ENCODE measurements around the gene TMEM203. TPM values are rescaled to one million over a fixed set of nuclear protein-coding genes. Genes with fewer than 3 reads are reported as not detected.
A peak's percentile ranks its signal among the peaks of the same experiment; 100 is the strongest.

Gene TMEM203
- total RNA-seq, 5 donors from 2014 or later (not counting 1 experiment from before 2014, with no cell fraction given) = 23.7 to 44.7 (median 42.1) TPM

- Mint-ChIP-seq H3K4me3 (no peak overlapping the region), H3K9me3 (no peaks in the 10 kb centered on the region), H3K36me3 (peaks cover 13% of the 10 kb centered on the region), H3K27me3 (no peaks in the 10 kb centered on the region), H3K27ac (no peak overlapping the region), H3K4me1 (peaks cover under 1 to 3% (median under 1%) of the 10 kb centered on the region in 3 donors)
- H3K4me3 ChIP-seq (ENCODE audit: control insufficient read depth in 1 of 2, extremely low read depth in 1 of 2, low read length in 1 of 2) = no peak overlapping the region
- H3K27ac ChIP-seq (ENCODE audit: low read length) = no peak overlapping the region
- ATAC-seq (replicated peaks in 1 of 4) = no peak
- POLR2A ChIA-PET = no interaction called here
- H3K36me3 ChIP-seq (ENCODE audit: control insufficient read depth in 2 of 2, extremely low read depth in 1 of 2, insufficient read depth in 1 of 2, low read length in 1 of 2) = peaks cover 26 to 54% of the 10 kb centered on the region in 2 donors
- peaks cover 0 to 14% of the 10 kb centered on the region in 2 experiments for H3K4me1 ChIP-seq (ENCODE audit: control insufficient read depth in 1 of 2, extremely low read depth in 1 of 2, insufficient read depth in 2 of 2, low read length in 2 of 2)
- H3K9me3 ChIP-seq = no peaks in the 10 kb centered on the region
- CTCF ChIA-PET = interaction anchor here in 1 of 2 donors (0.6 kb wide), 1 partner anchor 44 kb away, joined by 5 read pairs; no protein-coding TSS in a partner anchor
- DNase-seq = no peak
- H3K27me3 ChIP-seq (replicated peaks in 1 of 2; ENCODE audit: control insufficient read depth in 2 of 2, extremely low read depth in 1 of 2, insufficient read depth in 2 of 2, low read length in 1 of 2) = peaks cover 0 to 3% of the 10 kb centered on the region in 2 experiments
- WGBS (ENCODE audit: insufficient coverage) = 94% methylated on average over 15 of the region's 19 CpGs
Measured at GRCh38 chr9:137178939-137179630, 26.4 kb downstream of the TMEM203 start.

DNA sequence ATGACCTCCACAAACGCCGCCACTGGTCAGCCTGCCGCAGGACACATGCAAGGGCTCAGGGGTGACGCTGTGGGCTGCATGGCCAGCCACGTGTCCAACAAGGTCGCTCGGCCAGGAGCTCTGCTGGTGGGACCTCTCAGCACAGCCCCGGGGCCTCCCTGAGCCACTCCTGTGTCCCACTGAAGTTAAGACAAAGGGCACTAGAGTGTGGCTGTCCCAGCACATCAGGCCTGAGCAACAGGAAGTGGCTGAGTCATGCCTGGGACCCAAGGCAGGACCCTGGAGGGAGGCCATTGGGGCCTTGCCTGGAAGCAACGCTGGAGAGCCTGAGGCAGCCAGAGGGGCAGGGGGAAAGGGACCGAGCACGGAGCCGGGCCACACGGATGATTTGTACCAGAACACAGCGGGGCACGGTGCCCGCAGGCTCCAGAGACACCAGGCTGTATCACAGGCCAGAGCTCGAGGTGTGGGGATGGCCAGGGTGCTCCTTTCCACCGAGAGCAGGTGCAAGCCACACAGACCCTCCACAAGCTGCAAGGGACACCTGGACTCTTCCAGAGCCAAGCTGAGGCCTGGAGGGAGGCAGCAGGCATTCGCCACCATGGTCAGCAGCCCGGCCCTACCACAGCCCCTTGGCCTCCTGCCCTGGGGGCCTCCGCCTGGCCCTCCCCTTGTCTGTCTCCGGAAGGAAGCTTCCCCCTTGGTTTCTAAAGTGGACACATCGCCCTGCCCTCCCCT, 27.1 kb downstream of the TMEM203 start:
- Histone ChIP-seq H3K27me3 (replicated peaks in 1 of 2; ENCODE audit: control insufficient read depth in 2 of 2, extremely low read depth in 1 of 2, insufficient read depth in 2 of 2, low read length in 1 of 2) (peaks cover 0 to 11% of the 10 kb centered on the region in 2 experiments), H3K4me3 (ENCODE audit: control insufficient read depth in 1 of 2, extremely low read depth in 1 of 2, low read length in 1 of 2) (no peak overlapping the region), H3K27ac (ENCODE audit: low read length) (no peak overlapping the region), H3K4me1 (ENCODE audit: control insufficient read depth in 1 of 2, extremely low read depth in 1 of 2, insufficient read depth in 2 of 2, low read length in 2 of 2) (peaks cover 0 to 18% of the 10 kb centered on the region in 2 experiments), H3K36me3 (ENCODE audit: control insufficient read depth in 2 of 2, extremely low read depth in 1 of 2, insufficient read depth in 1 of 2, low read length in 1 of 2) (peaks cover 24 to 48% of the 10 kb centered on the region in 2 donors), H3K9me3 (no peaks in the 10 kb centered on the region)
- H3K9me3 Mint-ChIP-seq = no peaks in the 10 kb centered on the region
- ATAC-seq (replicated peaks in 1 of 4) = no peak
- no peak for DNase-seq
- no peaks in the 10 kb centered on the region for H3K27me3 Mint-ChIP-seq
- ChIA-PET POLR2A (interaction anchor here in 1 of 2 donors (0.8 kb wide), 1 partner anchor 11 kb away, joined by 5 read pairs; no protein-coding TSS in a partner anchor), CTCF (interaction anchor here in 1 of 2 donors (0.6 kb wide), 1 partner anchor 45 kb away, joined by 5 read pairs; no protein-coding TSS in a partner anchor)
- 95% methylated on average over 21 of the region's 23 CpGs for WGBS (ENCODE audit: insufficient coverage)
- no peaks in the 10 kb centered on the region for H3K4me1 Mint-ChIP-seq
- no peak overlapping the region for H3K27ac Mint-ChIP-seq
- no peak overlapping the region for H3K4me3 Mint-ChIP-seq
- H3K36me3 Mint-ChIP-seq = peaks cover 7% of the 10 kb centered on the region

DNA sequence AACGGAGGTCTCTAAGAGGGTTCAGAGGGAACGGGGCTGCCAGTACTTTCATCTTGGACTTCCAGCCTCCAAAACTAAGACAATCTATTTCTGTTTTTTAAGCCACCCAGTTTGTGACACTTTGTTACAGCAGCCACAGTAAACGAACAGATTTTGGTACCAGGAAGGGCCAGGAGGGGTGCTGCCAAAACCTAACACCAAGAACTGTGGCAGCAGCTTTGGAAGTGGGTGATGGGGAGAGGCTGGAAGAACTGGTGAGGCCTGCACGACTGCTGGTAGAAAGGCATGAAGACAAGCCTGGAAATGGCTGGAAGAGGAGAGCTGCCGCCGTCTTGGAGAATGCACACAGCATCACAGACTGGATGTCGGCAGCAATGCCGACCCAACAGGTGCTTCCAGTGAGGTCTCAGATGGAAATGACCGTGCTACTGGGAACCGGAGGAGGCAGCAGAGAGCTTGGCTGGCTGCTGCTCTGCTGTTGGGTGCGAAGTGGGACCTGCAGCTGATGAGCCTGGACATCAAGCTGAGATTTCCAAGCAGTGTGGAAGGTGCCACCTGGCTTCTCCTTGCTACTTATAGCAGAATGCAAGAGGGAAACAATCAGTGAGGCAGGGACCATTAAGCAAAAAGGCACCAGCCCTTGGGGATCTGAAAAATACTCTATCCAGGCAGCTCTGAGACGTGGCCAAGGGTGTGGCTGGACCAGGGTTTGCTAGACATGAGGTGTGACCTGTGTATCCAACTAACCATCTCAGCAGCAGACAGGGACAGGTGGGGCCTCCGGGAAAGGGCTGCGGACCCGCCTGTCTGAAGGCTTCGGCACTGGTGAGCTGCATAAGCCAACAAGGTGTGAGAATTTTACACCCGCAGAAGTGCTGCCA, 28.9 kb downstream of the TMEM203 start:
- Histone ChIP-seq H3K36me3 (ENCODE audit: control insufficient read depth in 2 of 2, extremely low read depth in 1 of 2, insufficient read depth in 1 of 2, low read length in 1 of 2) (peaks cover 21 to 34% of the 10 kb centered on the region in 2 donors), H3K4me1 (ENCODE audit: control insufficient read depth in 1 of 2, extremely low read depth in 1 of 2, insufficient read depth in 2 of 2, low read length in 2 of 2) (peaks cover 0 to 18% of the 10 kb centered on the region in 2 experiments), H3K27ac (ENCODE audit: low read length) (no peak overlapping the region), H3K9me3 (no peaks in the 10 kb centered on the region), H3K27me3 (replicated peaks in 1 of 2; ENCODE audit: control insufficient read depth in 2 of 2, extremely low read depth in 1 of 2, insufficient read depth in 2 of 2, low read length in 1 of 2) (peaks cover 0 to 29% of the 10 kb centered on the region in 2 experiments), H3K4me3 (ENCODE audit: control insufficient read depth in 1 of 2, extremely low read depth in 1 of 2, low read length in 1 of 2) (no peak overlapping the region)
- Mint-ChIP-seq H3K36me3 (peaks cover under 1% of the 10 kb centered on the region), H3K9me3 (no peaks in the 10 kb centered on the region), H3K4me3 (no peak overlapping the region), H3K27ac (no peak overlapping the region), H3K4me1 (peaks cover 0 to 2% (median 0%) of the 10 kb centered on the region in 3 donors), H3K27me3 (peaks cover 0 to 2% of the 10 kb centered on the region in 2 donors)
- 70% methylated on average over 13 of the region's 17 CpGs for WGBS (ENCODE audit: insufficient coverage)
- DNase-seq (peak in 7 of 35 experiments; percentile 8 to 51 (median 19)), ATAC-seq (replicated peaks in 1 of 4) (peak; percentile 34 to 54 (median 48))
- CTCF ChIA-PET = no interaction called here
- POLR2A ChIA-PET = interaction anchor here in 1 of 2 donors (0.5 kb wide), 1 partner anchor 57 kb away, joined by 3 read pairs; no protein-coding TSS in a partner anchor

- POLR2A ChIA-PET = interaction anchor here in 1 of 2 donors (0.5 kb wide), 1 partner anchor 56 kb away, joined by 3 read pairs; no protein-coding TSS in a partner anchor
Measured at GRCh38 chr9:137175345-137175961, 30.0 kb downstream of the TMEM203 start.

DNA sequence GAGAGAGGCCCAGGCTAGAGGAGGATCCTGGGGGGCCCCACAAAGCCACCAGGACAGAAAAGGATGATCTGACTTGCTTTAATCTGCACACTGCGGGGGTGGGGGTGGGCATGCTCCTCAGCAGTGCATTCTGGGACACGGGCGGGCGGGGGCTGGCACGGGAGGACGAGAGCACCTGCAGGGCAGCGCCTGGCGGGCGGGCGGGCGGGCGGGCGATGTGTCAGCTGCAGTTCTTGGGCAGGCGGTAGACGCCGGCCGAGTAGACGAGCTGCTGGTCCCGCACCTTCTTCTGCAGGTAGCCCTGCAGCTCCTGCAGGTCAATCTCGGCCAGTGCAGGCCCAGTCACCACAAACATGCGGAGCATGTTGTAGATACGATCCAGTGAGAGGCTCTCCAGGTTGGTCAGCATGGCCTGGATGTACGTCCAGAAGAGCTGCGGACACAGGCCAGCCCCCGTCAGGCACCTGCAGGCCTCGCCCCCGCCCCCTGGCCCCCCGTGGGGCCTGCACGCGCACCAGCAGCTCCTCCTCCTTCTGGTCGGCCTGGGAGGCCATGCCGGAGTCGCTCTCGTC, 30.6 kb downstream of the TMEM203 start:
- Histone ChIP-seq H3K27me3 (replicated peaks in 1 of 2; ENCODE audit: control insufficient read depth in 2 of 2, extremely low read depth in 1 of 2, insufficient read depth in 2 of 2, low read length in 1 of 2) (peaks cover 0 to 46% of the 10 kb centered on the region in 2 experiments), H3K4me1 (ENCODE audit: control insufficient read depth in 1 of 2, extremely low read depth in 1 of 2, insufficient read depth in 2 of 2, low read length in 2 of 2) (peaks cover 0 to 18% of the 10 kb centered on the region in 2 experiments), H3K9me3 (no peaks in the 10 kb centered on the region), H3K27ac (ENCODE audit: low read length) (no peak overlapping the region), H3K36me3 (ENCODE audit: control insufficient read depth in 2 of 2, extremely low read depth in 1 of 2, insufficient read depth in 1 of 2, low read length in 1 of 2) (peaks cover 12 to 17% of the 10 kb centered on the region in 2 donors), H3K4me3 (ENCODE audit: control insufficient read depth in 1 of 2, extremely low read depth in 1 of 2, low read length in 1 of 2) (no peak overlapping the region)
- DNase-seq (peak in 3 of 35 experiments; percentile 17 to 30 (median 20)), ATAC-seq (replicated peaks in 1 of 4) (peak in 3 of 4 experiments; percentile 22 to 36 (median 33))
- 29% methylated on average over 26 of the region's 34 CpGs for WGBS (ENCODE audit: insufficient coverage)
- Mint-ChIP-seq H3K4me3 (peak overlapping the region in 1 of 3 donors; percentile 40), H3K9me3 (no peaks in the 10 kb centered on the region), H3K27ac (no peak overlapping the region), H3K27me3 (peaks cover 5 to 14% of the 10 kb centered on the region in 2 donors), H3K4me1 (peaks cover 0 to 2% (median 0%) of the 10 kb centered on the region in 3 donors), H3K36me3 (no peaks in the 10 kb centered on the region)
- ChIA-PET CTCF (no interaction called here), POLR2A (no interaction called here)

More at GRCh38 chr9:137175345-137175961, 30.0 kb downstream of the TMEM203 start:
- no peaks in the 10 kb centered on the region for H3K36me3 Mint-ChIP-seq
- Histone ChIP-seq H3K27ac (ENCODE audit: low read length) (no peak overlapping the region), H3K9me3 (no peaks in the 10 kb centered on the region), H3K4me3 (ENCODE audit: control insufficient read depth in 1 of 2, extremely low read depth in 1 of 2, low read length in 1 of 2) (no peak overlapping the region), H3K4me1 (ENCODE audit: control insufficient read depth in 1 of 2, extremely low read depth in 1 of 2, insufficient read depth in 2 of 2, low read length in 2 of 2) (peaks cover 0 to 18% of the 10 kb centered on the region in 2 experiments), H3K27me3 (replicated peaks in 1 of 2; ENCODE audit: control insufficient read depth in 2 of 2, extremely low read depth in 1 of 2, insufficient read depth in 2 of 2, low read length in 1 of 2) (peaks cover 0 to 40% of the 10 kb centered on the region in 2 experiments), H3K36me3 (ENCODE audit: control insufficient read depth in 2 of 2, extremely low read depth in 1 of 2, insufficient read depth in 1 of 2, low read length in 1 of 2) (peaks cover 16 to 23% of the 10 kb centered on the region in 2 donors)
- DNase-seq (no peak), ATAC-seq (replicated peaks in 1 of 4) (peak in 2 of 4 experiments; percentile 18 to 24)
- no peak overlapping the region for H3K27ac Mint-ChIP-seq
- no peaks in the 10 kb centered on the region for H3K9me3 Mint-ChIP-seq
- H3K4me1 Mint-ChIP-seq = peaks cover 0 to 2% (median 0%) of the 10 kb centered on the region in 3 donors
- H3K27me3 Mint-ChIP-seq = peaks cover 1 to 8% of the 10 kb centered on the region in 2 donors
- CTCF ChIA-PET = no interaction called here
- WGBS (ENCODE audit: insufficient coverage) = 59% methylated on average over 21 of the region's 33 CpGs
- peak overlapping the region in 1 of 3 donors; percentile 40 for H3K4me3 Mint-ChIP-seq
